Measurements from ENCODE around the gene HPSE2. TPM values are rescaled to one million over a fixed set of nuclear protein-coding genes. Genes with fewer than 3 reads are reported as not detected.

HPSE2 gene
- total and polyA plus RNA-seq, 2 experiments from 2014 or later, result 0.10 to 0.24 TPM

GRCh38 chr10:99280472-99280871 lies 44.8 kb upstream of the HPSE2 start:
- H3K4me1 ChIP-seq (ENCODE audit: insufficient read depth), result peaks cover 11% of the 10 kb centered on the region

More at GRCh38 chr10:99280472-99280871, 44.8 kb upstream of the HPSE2 start:
- H3K4me2 ChIP-seq, result no peak overlapping the region
- no peak for ATAC-seq
- no peak overlapping the region for H3K4me3 ChIP-seq
- H2AFZ ChIP-seq, result no peak overlapping the region
- no peaks in the 10 kb centered on the region for H3K79me2 ChIP-seq (replicated peaks; ENCODE audit: insufficient read depth)
- 0 out of 3 replicates have a peak, but pooled peaks cover 3% of the 10 kb centered on the region for H3K36me3 Mint-ChIP-seq (ENCODE audit: low read depth)
- H3K4me1 Mint-ChIP-seq, result peaks cover 12% of the 10 kb centered on the region
- H3K9me2 ChIP-seq (ENCODE audit: insufficient read depth), result no peaks in the 10 kb centered on the region
- H3K27ac Mint-ChIP-seq, result no peak overlapping the region
- no peak overlapping the region for H3K27ac ChIP-seq (ENCODE audit: low read depth)
- no peaks in the 10 kb centered on the region for H3K36me3 ChIP-seq (ENCODE audit: insufficient read depth)
- no peaks in the 10 kb centered on the region for H4K20me1 ChIP-seq (replicated peaks; ENCODE audit: insufficient read depth)
- TF ChIP-seq ZNF331 (CRISPR knock-in tag; IDR thresholded peaks at IDR 0.05; ENCODE audit: low read depth) (no peak), ETS1 (IDR thresholded peaks at IDR 0.05) (no peak), ZNF114 (CRISPR knock-in tag; IDR thresholded peaks at IDR 0.05) (no peak), STAT1 (IDR thresholded peaks at IDR 0.05; ENCODE audit: unreplicated experiment) (no peak), ZNF462 (CRISPR knock-in tag; IDR thresholded peaks at IDR 0.05) (no peak), EZH2phosphoT487 (IDR thresholded peaks at IDR 0.05; ENCODE audit: unreplicated experiment) (no peak), JUNB (IDR thresholded peaks at IDR 0.05; ENCODE audit: unreplicated experiment) (no peak), CREB1 (CRISPR knock-in tag; IDR thresholded peaks at IDR 0.05; ENCODE audit: low read depth) (no peak), REST (IDR thresholded peaks at IDR 0.05; ENCODE audit: unreplicated experiment) (no peak), EZH2 (IDR thresholded peaks at IDR 0.05; ENCODE audit: low read depth, unreplicated experiment) (no peak), NANOG (IDR thresholded peaks at IDR 0.05; ENCODE audit: borderline replicate concordance) (no peak), CTCF (conservative IDR thresholded peaks at IDR 0.05; ENCODE audit: low read depth in 2 of 2) (no peak), POLR2AphosphoS5 (IDR thresholded peaks at IDR 0.05; ENCODE audit: low read depth) (no peak)
- H3K27me3 Mint-ChIP-seq (ENCODE audit: insufficient read depth, low read depth, poor library complexity), result peaks cover 2% of the 10 kb centered on the region
- peaks cover 7% of the 10 kb centered on the region; the same call in 2 of the 3 replicates for H3K9me3 Mint-ChIP-seq
- no peak overlapping the region for H3K4me3 Mint-ChIP-seq
- DNase-seq (ENCODE audit: low spot score), result no peak
- no peaks in the 10 kb centered on the region for H3F3A ChIP-seq (replicated peaks; ENCODE audit: low read depth)
- H3K27me3 ChIP-seq (ENCODE audit: insufficient read depth), result no peaks in the 10 kb centered on the region

All from GM23338 (cell line).